Lower leg skin (tissue), 4 donors: ENCODE data around the gene SAMD8. TPM values are rescaled to one million over a fixed set of nuclear protein-coding genes. Genes with fewer than 3 reads are reported as not detected.
"Not testable (repeated sequence)": the region's sequence is repeated elsewhere in the genome, so short reads cannot be mapped to it uniquely, and the experiment has no call there.

Experiments
- DNase-seq, 2 donors: peaks; one replicate each; pipeline ENCODE4 v3.0.0-alpha.2; 2019; ENCODE audit warnings: low spot score in 2 of 2
- H3K4me3 ChIP-seq: fragments of 200-600 bp; sonication (generic); 2 replicates; pipeline ENCODE4 v1.5.1; 2017; ENCODE audit warnings: mild to moderate bottlenecking, low read depth; ENCODE audit not compliant: poor library complexity, severe bottlenecking
- POLR2A ChIP-seq, 2 donors: fragments of 450-650 bp; IDR thresholded peaks; one replicate each; pipeline ENCODE4 v1.6.1; 2016 to 2017; ENCODE audit warnings: antibody characterized with exemption in 2 of 2, mild to moderate bottlenecking in 1 of 2, moderate library complexity in 1 of 2
- WGBS, 2 donors: methylation state at CpG; one replicate each; pipeline ENCODE4 v1.1.5; 2018; 5-methylcytosine and 5-hydroxymethylcytosine counted together
- intact Hi-C: fragments of 100-400 bp; cut with DNase I; formaldehyde crosslinking; loops from one replicate; pipeline ENCODE4 v1.15.0; 2023; ENCODE audit warnings: low total_unique reads
- total RNA-seq, 4 donors: library from RNA; depleted of rRNA; stranded (reverse); fragments of >200 nt; gene quantifications; one replicate each; pipeline ENCODE4 v1.1.0, GENCODE V29; 2016
- TF ChIP-seq, protein P1 (sequence below), 3 donors: fragments of 450-650 bp; IDR thresholded peaks; one replicate each; pipeline ENCODE4 v1.5.1; 2016; ENCODE audit warnings: antibody characterized with exemption in 3 of 3, mild to moderate bottlenecking in 3 of 3, moderate library complexity in 2 of 3

SAMD8 gene
- total RNA-seq, 4 donors from 2014 or later: 17.4 to 26.4 (median 23.2) TPM

DNA sequence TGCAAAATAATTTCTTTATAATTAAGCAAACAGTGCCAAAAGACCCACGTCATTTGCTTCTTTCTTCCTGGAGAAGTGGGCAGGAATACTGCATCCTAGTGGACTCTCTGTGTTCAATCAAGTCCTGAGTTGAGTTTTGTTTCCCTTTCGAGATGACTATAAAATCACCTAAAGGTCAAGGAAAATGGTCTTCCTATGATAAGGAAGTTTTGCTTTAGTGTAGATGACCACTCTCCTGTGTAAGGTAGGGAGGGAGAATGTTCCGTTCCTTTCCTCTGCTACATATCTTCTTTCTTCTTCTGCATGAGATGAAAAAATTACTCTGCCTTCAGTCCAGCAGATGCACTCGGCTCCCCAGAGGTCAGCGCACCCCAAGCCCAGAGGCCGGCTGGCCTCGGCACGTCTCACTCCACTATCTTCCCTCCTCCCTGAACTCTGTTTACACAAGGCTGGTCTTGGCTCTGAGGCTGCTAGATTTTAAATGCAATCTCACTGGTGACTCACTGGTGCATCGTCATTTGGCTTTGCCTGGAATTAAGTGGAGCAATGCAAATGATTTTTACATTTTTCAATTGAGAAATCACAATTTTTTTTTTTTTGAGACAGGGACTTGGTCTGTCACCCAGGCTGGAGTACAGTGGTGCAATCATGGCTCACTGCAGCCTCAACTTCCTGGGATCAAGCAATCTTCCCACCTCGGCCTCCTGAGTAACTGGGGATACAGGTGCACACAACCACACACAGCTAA is 80.5 kb downstream of the SAMD8 start:
- 48 to 52% methylated on average over 10 of the region's 10 CpGs for WGBS, 2 donors
- intact Hi-C loops: no loop called here
- DNase-seq: peak; percentile 65 to 83

DNA sequence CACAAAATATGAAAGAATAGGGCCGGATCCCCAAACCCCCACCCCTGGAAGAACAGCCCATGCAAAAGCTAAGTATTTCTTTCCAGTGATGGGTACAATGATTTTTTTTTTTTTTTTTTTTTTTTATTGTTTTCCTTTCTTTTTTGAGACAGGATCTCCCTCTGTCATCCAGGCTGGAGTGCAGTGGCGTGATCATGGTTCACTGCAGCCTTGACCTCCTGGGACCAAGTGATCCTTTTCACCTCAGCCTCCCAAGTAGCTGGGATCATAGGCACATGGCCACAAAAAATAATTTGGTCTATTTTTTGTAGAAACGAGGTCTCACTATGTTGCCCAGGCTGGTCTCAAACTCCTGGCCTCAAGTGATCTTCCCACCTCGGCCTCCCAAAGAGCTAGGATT is 83.2 kb downstream of the SAMD8 start:
- intact Hi-C loops, H3K4me3 ChIP-seq: not testable (repeated sequence)
- DNase-seq: peak in 1 of 2 donors; percentile 42
- WGBS, 2 donors: 95 to 97% methylated on average over 4 of the region's 4 CpGs

More for the DNA sequence above, 80.5 kb downstream of the SAMD8 start:
- no peak overlapping the region for H3K4me3 ChIP-seq
- TF ChIP-seq, protein P1, sequence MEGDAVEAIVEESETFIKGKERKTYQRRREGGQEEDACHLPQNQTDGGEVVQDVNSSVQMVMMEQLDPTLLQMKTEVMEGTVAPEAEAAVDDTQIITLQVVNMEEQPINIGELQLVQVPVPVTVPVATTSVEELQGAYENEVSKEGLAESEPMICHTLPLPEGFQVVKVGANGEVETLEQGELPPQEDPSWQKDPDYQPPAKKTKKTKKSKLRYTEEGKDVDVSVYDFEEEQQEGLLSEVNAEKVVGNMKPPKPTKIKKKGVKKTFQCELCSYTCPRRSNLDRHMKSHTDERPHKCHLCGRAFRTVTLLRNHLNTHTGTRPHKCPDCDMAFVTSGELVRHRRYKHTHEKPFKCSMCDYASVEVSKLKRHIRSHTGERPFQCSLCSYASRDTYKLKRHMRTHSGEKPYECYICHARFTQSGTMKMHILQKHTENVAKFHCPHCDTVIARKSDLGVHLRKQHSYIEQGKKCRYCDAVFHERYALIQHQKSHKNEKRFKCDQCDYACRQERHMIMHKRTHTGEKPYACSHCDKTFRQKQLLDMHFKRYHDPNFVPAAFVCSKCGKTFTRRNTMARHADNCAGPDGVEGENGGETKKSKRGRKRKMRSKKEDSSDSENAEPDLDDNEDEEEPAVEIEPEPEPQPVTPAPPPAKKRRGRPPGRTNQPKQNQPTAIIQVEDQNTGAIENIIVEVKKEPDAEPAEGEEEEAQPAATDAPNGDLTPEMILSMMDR (IDR thresholded peaks at IDR 0.05): no peak
- TF ChIP-seq POLR2A (IDR thresholded peaks at IDR 0.05): no peak

DNA sequence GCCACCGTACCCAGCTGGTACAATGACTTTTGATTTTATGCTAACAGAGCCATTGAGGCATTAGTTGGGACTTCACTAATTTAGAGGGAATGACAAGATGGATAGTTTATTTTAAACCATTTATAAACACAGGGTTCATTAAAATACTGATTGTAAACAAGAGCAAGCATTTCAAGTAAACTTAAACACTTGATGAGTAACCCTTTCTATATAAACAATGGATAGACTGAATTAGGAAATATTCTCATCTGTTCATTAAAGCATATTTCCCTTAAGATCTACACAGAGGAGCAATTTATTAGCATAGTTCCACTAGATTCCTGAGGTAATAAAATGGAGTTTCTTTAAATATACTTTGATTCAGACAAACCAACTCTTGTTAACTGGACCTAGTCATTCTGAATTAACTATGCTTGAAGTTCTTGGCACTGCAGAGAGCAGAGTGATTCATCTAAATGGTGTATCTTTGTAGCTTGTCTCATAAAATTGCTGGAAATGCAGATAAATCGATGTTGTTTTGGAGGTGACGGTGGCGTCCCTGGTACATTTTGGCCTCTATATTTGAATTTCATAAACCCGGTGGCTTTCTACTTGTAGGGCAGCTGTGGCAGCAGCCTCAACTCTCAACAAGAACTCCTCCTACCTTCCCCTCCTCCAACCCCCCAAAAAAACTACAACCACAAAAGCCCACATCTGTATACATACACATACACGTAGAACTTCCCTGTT is 83.7 kb downstream of the SAMD8 start:
- no peak overlapping the region for H3K4me3 ChIP-seq
- intact Hi-C loops: no loop called here
- peak in 1 of 2 donors; percentile 15 for DNase-seq
- 69 to 73% methylated on average over 6 of the region's 6 CpGs for WGBS, 2 donors
- TF ChIP-seq, protein P1 (IDR thresholded peaks at IDR 0.05): no peak
- no peak for TF ChIP-seq POLR2A (IDR thresholded peaks at IDR 0.05)

DNA sequence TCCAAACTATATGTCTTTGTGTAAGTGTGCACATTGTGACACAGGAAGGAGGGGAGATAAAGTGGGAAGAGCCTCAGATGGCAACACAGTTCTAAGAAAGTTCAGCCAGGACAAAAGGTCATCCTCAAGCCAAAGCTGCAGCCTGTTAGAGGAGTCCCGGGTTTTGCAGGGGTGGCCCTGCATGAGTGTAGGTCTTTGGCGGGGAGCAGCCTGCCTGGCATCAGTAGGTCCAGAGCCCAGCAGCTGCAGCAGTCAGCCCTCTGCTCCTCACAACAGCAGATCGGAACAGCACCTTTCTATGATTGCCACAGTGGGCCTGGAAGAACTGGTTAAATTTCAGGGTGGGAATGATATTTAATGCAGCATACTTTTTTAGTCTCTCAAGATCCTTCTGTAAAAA is 85.6 kb downstream of the SAMD8 start:
- 83 to 89% methylated on average over 3 of the region's 3 CpGs for WGBS, 2 donors
- TF ChIP-seq, protein P1 (IDR thresholded peaks at IDR 0.05): no peak
- no peak for TF ChIP-seq POLR2A (IDR thresholded peaks at IDR 0.05)
- intact Hi-C loops: no loop called here
- DNase-seq: peak in 1 of 2 donors; percentile 48
- no peak overlapping the region for H3K4me3 ChIP-seq

DNA sequence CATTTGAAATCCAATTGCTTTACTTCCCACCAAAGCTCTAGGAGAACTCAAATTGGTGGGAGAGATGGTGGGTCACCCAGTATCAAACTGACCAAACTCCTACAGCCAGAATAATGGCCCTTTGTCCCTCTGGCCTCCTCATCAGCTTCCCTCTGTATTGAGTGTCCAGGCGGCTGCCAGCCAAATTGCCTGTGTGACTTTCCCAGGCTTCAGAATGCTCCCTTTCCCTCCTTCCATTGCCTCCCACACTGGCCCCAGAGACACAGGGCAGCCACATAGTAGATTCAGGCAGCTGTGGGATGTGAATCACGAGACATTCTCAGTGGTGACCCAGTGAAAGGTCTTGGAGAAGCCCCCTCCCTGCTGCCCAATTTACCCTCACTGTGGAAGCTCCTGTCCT is 86.5 kb downstream of the SAMD8 start:
- DNase-seq: peak in 1 of 2 donors; percentile 61
- intact Hi-C loops: no loop called here
- TF ChIP-seq POLR2A (IDR thresholded peaks at IDR 0.05): no peak
- TF ChIP-seq, protein P1 (IDR thresholded peaks at IDR 0.05): no peak
- 81 to 92% methylated on average over 2 of the region's 2 CpGs for WGBS, 2 donors
- no peak overlapping the region for H3K4me3 ChIP-seq

DNA sequence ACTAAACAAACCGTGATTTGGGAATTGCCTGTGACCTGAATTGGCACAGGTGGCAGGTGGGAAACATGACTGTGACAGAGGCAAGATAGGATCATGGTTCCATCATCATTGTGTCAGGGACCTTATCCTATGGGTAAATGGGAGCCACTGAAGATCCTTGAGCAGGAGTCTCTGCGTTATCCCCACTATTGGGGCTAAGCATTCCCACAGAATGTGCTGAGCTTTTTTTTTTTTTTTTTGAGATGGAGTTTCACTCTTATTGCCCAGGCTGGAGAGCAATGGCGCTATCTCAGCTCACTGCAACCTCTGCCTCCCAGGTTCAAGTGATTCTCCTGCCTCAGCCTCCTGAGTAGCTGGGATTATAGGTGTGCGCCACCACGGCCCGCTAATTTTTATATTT is 88.5 kb downstream of the SAMD8 start:
- DNase-seq: peak in 1 of 2 donors; percentile 18
- H3K4me3 ChIP-seq, intact Hi-C loops: not testable (repeated sequence)
- WGBS, 2 donors: 94 to 98% methylated on average over 6 of the region's 6 CpGs
